ENCODE results near the gene METRNL.
"Not testable (repeated sequence)": the region's sequence is repeated elsewhere in the genome, so short reads cannot be mapped to it uniquely, and the experiment has no call there.

Gene METRNL

GRCh38 chr17:83108709-83109108 lies 29.3 kb downstream of the METRNL start:
- DNase-seq (ENCODE audit: low read depth) = no peak

DNA sequence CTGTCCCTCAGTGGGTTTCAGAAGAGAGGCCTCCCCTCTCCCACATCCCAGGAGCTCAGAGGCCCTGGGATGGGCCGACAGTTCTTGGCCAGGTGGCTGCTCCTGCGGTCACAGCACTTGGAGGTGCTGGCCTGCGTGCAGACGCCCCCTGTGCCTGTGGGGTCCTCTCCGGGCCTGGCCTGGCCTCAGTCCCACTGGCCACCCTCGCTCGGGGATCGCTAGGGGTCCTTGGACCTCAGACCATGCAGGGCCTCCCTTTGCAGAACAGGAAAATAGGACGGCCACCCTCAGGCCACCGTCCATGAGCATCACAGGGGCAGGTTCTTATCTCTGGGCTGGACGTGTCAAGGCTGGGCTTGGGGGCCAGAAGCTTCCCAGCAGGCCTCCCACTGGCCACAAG lies 30.0 kb downstream of the METRNL start:
- DNase-seq (ENCODE audit: low read depth) = no peak

DNA sequence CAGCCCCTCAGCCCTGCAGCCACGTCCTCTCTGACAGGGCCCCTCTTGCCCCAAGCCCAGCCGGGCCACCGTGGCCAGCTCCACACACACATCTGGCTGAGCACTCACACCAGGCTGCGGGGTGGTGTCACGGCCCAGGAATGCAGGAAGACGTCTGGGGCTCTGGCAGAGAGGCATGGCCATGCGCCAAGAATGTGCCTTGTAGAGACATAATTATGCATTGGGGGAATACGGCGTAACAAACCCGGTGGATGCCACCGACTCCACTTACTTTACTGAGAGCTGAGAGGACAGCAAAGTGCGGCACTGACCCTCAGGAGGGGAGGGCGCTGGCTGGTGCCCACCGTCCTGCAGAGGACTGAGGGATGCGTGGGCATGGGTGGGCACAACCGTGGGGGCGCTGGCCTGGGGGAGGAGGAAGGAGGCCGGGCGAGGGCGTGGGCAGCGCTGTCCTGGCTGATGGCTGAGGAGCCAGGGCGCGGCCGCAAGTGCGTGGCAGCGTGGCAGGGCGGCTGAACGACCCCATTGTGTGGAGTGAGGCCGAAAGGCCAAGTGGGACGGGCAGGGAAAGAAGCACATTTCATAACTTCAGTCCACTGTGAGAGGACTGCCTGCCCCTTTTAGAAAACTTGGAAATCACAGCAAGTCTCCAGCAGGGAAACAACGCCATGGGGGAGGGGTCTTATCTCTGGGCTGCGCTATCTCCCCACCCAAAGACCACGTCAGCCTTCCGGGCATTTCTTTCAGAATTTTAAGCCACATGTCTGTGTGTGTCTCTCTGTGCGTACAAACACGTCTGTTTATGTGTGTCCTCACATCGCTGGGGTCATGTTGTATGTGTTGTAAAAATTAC lies 30.6 kb downstream of the METRNL start:
- no peak for DNase-seq (ENCODE audit: low read depth)

DNA sequence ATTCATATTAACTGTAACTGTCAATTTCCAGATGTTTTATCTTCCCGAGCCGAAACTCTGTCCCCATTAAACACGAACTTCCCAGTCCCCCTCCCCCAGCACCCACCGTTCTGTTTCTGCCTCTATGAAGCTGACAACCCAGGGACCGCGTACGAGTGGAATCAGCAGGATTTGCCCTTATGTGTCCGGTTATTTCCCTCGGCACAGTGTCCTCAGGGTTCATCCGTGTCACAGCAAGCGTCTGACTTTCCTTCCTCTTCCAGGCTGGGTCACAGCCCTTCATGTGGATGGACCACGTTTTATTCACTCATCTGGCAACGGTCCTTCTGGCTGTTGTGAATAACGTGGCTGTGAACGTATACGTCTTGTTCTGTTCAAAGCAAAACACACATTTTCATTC lies 31.3 kb downstream of the METRNL start:
- no peak for DNase-seq (ENCODE audit: low read depth)

DNA sequence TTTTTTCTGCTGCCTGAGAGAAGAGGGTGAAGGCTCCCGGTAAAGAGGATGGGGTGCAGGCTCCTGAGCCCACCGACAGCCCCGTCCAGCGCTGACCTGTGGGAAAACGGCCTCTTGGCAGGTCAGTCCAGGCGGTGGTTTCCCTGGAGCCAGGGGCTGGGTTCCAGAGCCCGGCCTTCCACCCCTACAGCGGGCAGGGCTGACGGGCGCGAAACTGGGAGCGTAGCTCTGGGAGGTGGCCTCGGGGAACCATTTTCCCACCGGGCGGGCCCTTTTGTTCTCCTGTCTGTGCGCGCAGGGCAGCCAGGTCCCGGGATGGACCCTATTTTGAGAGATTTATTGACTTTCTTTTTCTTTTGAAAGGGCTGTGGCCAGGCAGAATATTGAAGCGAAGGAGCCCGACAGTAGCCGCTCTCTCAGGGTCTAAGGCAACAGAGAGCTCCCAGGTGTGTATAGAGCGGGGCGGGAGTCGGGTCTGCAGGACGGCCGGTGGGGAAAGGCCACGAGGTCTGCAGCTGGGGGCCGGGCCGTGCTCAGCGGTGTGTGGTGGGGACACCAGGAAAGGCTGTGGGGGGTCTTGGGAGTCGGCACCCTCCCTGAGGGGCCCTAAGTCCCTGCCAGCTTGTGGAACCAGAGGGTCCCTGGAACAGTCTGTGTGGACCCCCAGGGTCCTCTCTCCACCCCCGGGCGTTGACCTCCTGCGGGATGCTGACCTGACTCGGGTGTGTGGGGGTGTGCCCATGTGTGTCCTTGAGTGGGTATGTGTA lies 32.3 kb downstream of the METRNL start:
- no peak for DNase-seq (ENCODE audit: low read depth)

GRCh38 chr17:83113381-83113780 lies 34.0 kb downstream of the METRNL start:
- DNase-seq (ENCODE audit: low read depth) = no peak

DNA sequence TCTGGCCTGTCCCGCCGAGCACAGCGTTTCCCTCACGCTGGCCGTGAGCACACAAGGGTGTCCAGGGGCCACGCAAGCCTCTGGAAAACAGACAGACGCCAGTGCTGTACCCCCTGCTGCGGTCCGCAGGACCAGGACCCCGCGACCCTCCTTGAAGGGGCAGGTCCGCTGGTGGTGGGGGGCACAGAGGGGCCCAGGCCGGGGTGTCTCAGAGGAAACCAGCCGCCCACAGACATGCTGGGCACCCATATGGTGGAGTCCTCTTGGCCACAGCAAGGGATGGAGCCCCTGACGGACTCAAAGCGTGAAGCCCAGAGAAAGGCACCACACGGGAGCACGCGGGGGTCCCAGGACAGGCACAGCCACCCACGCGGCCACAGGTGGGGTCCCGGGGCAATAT lies 34.4 kb downstream of the METRNL start:
- no peak for DNase-seq (ENCODE audit: low read depth)

DNA sequence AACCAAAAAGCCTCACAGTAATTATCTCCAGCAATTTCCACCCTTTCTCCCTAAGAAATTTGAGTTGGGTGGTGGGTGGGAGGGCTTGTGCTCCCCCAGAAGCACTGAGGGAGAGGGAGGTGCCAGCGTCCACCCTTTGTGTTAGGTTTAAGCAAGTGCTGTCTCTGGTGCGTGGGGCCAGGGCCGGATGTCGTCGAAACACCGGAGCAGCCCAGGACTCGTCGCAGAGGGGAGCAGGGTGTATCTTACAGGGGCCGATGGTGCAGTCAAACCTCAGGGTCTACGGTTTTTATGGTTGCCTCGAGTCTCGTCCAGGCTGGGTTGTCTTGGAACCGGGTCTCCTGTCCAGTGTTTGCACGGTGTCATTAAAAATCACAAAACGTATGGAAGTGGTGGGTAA lies 35.3 kb downstream of the METRNL start:
- DNase-seq (ENCODE audit: low read depth) = no peak

- DNase-seq (ENCODE audit: low read depth) = no peak
Measured at GRCh38 chr17:83115202-83115651, 35.8 kb downstream of the METRNL start.

- no peak for DNase-seq (ENCODE audit: low read depth)
Measured at GRCh38 chr17:83115832-83116231, 36.4 kb downstream of the METRNL start.

GRCh38 chr17:83116311-83116771 lies 36.9 kb downstream of the METRNL start:
- no peak for DNase-seq (ENCODE audit: low read depth)

GRCh38 chr17:83116783-83117555 lies 37.6 kb downstream of the METRNL start:
- no peak for DNase-seq (ENCODE audit: low read depth)

GRCh38 chr17:83117583-83117982 lies 38.2 kb downstream of the METRNL start:
- no peak for DNase-seq (ENCODE audit: low read depth)

DNA sequence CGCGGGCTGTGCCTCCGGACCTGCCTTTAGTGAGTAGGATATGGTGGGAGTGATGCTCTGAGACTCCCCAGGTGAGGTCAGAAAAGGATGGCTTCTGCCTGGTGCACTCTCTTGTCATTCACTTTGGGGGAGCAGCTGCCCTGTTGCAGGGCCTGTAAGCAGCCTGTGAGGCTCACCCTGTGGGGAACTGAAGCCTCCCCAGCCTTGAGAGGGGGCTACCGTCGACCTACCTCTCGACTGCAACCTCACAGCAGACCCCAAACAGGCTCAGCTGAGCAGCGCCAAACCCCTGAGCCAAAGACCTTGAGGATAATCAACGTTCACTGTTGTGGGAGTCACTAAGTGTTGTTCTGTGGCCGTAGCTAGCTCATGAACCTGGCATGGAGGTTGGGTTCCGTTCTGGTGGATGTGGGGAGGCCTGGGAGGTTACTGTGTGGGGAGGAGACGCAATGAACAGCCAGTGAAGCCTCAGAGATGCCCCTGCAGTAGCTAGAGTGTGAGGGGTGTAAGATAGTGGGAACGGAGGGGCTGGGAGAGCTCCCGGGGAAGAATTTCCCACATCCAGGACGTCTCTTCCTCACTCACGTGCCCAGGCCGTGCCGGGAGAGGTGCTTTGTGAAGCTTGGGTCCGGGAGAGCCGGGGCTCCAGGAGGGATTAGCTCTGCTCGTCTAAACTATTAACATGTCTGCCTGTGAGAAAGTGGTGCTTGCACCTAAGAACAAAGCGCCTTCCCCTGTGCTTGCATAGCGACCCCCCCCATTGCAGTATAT lies 38.8 kb downstream of the METRNL start:
- no peak for DNase-seq (ENCODE audit: low read depth)

DNA sequence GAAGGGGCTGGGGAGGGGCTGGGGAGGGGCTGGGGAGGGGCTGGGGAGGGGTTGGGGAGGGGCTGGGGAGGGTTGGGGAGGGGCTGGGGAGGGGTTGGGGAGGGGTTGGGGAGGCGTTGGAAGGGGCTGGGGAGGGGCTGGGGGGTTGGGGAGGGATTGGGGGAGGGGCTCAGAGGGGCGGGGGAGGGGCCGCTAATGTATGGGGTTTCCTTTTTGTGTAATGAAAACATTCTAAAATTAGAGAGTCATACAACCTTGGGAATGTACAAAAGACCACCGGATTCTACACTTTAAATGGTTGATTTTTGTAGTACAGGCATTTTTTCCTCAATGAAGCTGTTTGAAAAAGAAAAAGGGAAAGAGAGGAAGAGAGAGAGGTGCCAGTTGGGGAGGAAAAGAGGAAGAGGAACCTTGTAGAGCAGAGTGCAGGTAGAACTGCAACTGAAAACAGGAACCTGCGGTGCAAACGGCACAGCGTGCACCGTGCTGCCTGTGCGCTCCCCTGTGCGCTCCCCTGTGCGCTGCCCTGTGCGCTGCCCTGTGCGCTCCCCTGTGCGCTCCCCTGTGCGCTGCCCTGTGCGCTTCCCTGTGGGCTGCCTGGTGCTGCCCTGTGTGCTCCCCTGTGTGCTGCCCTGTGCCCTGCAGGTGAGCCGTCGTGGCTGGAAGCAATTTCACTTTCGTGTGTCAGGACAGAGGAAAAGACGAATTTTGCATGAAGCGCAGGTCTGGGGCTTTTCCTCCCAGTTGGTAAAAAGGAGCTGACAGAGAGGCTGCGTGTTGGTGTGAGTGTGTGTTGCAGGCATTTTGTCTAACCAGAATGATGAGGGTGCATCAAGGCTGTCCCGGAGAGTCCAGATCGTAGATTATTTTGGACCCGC lies 40.8 kb downstream of the METRNL start:
- no peak for DNase-seq (ENCODE audit: low read depth)

DNA sequence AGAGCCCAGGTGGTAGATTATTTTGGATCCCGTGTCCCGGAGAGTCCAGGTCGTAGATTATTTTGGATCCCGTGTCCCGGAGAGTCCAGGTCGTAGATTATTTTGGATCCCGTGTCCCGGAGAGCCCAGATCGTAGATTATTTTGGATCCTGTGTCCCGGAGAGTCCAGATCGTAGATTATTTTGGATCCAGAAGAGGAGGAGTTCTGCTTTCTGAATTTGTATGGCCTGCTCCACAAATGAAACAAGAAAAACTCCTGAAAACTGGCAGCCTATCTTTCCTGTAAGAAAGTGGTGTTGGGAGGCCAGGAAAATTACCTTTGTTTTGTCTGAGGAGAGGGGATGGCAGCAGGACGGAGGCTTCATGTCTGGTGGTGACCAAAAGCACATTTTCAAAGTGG lies 42.1 kb downstream of the METRNL start:
- not testable (repeated sequence) for DNase-seq (ENCODE audit: low read depth)

- no peak for DNase-seq (ENCODE audit: low read depth)
Measured at GRCh38 chr17:83121921-83122820, 42.8 kb downstream of the METRNL start.

GRCh38 chr17:83122834-83123233 lies 43.4 kb downstream of the METRNL start:
- DNase-seq (ENCODE audit: low read depth) = no peak

All from CMK (cell line).